LNCaP clone FGC (cell line): Measurements from ENCODE around the gene KRT9.
"Not testable (repeated sequence)": the region's sequence is repeated elsewhere in the genome, so short reads cannot be mapped to it uniquely, and the experiment has no call there.

ENCODE experiments used
- DNase-seq: peaks from one replicate; pipeline ENCODE4 v3.0.0-alpha.2; 2011; ENCODE audit warnings: low read depth
- H3K4me3 ChIP-seq: 2 replicates; pipeline ENCODE4 v1.5.1; 2011; ENCODE audit warnings: mild to moderate bottlenecking, low read depth, low read length, control low read depth
- TF ChIP-seq, protein P1 (sequence below): IDR thresholded peaks from 2 replicates; pipeline ENCODE4 v1.5.1; 2012; ENCODE audit warnings: mild to moderate bottlenecking; ENCODE audit not compliant: control insufficient read depth, insufficient read depth; ENCODE audit errors: extremely low read depth

Gene KRT9

DNA sequence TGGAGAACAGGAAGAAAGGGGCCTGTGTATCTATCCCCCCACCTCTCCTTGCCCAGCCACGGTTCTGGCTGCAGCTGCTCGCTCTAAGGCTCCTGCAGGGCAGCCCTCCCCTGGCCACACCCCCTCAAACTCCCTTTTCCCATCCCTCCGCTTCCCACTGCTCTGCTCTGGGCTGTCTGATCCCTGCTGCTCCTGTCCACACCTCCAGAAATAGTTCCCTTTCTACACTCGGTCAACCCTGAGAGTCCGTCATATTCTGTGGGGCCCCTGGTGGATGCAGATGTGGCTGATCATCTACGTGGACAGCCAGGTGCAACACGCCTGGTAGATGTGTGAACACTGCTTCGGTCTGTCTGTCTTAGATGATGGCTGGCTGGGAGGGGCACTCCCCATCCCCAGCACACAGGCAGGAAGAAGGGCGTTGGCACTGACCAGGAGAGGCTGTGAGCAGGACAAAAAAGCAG is 24.4 kb downstream of the KRT9 start:
- no peak overlapping the region for H3K4me3 ChIP-seq
- no peak for DNase-seq
- TF ChIP-seq, protein P1, sequence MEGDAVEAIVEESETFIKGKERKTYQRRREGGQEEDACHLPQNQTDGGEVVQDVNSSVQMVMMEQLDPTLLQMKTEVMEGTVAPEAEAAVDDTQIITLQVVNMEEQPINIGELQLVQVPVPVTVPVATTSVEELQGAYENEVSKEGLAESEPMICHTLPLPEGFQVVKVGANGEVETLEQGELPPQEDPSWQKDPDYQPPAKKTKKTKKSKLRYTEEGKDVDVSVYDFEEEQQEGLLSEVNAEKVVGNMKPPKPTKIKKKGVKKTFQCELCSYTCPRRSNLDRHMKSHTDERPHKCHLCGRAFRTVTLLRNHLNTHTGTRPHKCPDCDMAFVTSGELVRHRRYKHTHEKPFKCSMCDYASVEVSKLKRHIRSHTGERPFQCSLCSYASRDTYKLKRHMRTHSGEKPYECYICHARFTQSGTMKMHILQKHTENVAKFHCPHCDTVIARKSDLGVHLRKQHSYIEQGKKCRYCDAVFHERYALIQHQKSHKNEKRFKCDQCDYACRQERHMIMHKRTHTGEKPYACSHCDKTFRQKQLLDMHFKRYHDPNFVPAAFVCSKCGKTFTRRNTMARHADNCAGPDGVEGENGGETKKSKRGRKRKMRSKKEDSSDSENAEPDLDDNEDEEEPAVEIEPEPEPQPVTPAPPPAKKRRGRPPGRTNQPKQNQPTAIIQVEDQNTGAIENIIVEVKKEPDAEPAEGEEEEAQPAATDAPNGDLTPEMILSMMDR, result no peak

DNA sequence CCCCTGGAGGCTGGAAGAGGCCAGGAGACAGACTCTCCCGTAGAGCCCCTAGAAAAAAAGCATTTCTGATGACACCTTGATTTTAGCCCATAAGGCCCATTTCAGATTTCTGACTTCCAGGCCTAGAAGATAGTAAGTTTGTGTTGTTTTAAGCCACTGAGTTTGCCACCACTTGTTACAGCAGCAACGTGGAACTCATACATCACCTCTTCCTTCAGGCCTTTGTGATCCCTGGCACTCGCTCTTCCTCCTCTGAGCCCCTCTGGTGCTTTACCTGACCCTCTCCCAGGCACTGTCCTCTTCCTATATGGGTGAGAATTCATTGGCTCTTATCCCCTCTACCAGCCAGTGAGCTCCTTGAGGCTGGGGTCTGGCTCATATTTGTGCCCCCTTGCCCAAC is 25.0 kb downstream of the KRT9 start:
- no peak overlapping the region for H3K4me3 ChIP-seq

DNA sequence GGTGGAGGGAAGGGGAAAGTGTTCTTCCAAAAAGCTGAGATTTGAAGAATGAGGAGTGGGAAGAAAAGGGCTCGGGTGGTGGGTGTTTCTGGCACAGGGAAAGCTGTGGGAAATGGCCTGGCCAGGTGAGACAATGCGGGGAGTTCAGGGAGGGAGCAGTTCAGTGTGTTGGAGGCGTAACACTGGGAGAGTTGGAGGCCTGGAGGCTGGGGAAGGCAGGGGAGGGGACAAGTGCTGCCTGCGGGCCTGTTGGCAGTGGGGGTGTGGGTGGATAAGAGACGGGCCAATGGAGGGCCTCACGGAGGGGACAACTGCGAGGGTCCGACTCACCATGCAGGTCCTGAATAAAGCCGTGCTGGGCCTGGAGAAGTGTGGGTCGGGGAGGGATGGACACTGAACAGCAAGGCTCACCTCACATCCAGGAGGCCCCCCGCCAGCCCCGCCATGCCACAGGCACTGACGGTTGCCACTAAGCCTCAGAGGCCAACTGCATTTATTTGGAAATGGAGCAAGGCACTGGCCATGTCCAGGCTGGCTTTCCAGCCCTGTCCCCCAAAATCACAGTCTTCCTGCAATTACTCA is 25.9 kb downstream of the KRT9 start:
- H3K4me3 ChIP-seq, result no peak overlapping the region
- DNase-seq, result no peak
- TF ChIP-seq, protein P1, result no peak

More for the DNA sequence above, 25.0 kb downstream of the KRT9 start:
- TF ChIP-seq, protein P1, result no peak
- no peak for DNase-seq

DNA sequence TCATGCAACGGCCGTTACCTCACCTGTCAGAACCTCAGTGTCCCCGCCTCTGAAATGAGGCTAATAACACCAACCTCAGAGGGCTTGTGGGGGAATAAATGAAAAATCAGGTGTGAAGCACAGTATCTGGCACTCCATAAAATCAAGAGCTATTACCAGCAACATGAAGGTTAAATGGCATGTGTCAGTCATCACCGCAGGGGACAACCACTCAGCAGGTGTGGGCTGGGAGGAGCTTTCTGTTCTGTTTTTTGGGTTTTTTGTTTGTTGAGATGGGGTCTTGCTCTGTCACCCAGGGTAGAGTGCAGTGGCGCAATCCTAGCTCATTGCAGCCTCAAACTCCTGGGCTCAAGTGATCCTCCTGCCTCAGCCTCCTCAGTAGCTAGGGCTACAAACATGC is 26.9 kb downstream of the KRT9 start:
- no peak for DNase-seq
- TF ChIP-seq, protein P1, result no peak

DNA sequence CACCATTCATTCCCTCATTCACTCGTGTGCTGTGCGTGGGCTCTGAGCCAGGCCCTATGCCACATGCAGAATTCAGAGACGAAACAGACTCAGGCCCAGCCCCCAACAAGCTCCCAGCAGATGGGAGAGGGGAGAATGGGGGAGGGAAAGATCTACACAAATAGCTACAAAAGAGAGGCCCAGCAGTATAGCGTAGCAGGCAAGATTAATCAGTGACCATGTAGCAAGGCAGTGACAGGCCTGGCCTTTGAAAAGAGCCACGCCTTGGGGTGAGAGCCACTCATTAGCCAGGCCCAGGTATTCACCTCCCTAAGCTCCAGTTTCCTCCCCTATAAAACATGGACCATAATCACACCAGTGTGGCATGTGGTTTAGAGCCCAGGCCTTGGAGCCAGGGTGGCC is 27.4 kb downstream of the KRT9 start:
- TF ChIP-seq, protein P1, result no peak
- DNase-seq, result no peak
- no peak overlapping the region for H3K4me3 ChIP-seq

More for the DNA sequence above, 26.9 kb downstream of the KRT9 start:
- H3K4me3 ChIP-seq, result no peak overlapping the region

DNA sequence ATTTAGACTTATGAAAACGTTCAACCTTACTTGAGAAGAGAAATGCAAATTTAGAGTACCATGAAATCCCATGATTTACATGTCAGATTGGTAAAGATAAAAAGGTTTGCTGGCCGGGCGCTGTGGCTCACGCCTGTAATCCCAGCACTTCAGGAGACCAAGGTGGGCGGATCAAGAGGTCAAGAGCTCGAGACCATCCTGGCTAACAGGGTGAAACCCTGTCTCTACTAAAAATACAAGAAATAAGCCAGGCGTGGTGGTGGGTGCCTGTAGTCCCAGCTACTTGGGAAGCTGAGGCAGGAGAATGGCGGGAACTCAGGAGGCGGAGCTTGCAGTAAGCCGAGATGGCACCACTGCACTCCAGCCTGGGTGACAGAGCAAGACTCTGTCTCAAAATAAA is 29.1 kb downstream of the KRT9 start:
- not testable (repeated sequence) for H3K4me3 ChIP-seq, DNase-seq

DNA sequence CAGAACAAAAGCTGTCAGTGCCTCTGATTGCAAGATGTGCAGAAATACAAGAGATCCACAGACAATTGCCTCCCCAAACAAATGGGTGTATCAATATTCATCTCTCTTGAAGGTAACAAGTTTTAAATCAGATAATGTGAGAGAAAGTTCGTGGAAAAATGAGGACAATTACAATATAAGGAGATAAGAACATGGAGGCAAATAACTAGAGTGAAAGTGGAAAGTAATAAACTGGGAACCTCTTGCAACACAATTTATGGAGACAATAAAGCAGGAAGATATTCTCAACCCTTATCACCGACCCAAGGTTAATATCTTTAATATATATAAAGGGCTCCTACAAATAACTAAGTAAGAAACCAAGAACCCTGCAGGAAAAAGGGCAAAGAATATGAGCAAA is 29.5 kb downstream of the KRT9 start:
- TF ChIP-seq, protein P1, result no peak
- DNase-seq, result no peak
- H3K4me3 ChIP-seq, result no peak overlapping the region
